ENCODE results near the gene SLC5A10.
"Not testable (repeated sequence)": the region's sequence is repeated elsewhere in the genome, so short reads cannot be mapped to it uniquely, and the experiment has no call there.

Gene SLC5A10

DNA sequence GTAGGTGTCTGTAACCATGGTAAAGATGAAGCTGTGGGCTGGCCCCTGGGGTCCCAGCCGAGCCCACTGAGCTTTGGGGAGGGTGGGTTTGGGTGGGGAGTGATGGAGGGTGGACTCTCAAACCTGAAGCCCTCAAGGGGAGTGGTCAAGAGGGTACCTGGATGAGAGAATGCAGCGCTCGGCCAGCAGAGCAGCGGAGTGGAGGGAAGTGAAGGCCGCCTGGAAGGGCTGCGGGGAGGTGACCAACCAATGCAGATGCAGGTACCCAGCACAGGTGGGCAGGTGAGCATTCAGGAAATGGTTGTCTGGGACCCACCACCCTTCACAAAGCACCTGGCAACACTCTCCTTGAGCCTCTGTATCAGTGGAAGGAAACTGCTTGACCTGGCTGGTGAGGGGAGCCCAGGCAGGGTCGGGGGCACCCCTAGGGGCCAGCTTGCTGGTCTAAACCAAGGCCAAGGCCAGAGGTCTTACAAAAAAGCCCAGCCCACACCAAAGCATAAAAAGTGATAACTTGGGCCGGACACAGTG lies 3.4 kb upstream of the SLC5A10 start:
- DNase-seq = no peak

- no peak for DNase-seq
Observed at GRCh38 chr17:18949566-18949965, 2.4 kb upstream of the SLC5A10 start.

DNA sequence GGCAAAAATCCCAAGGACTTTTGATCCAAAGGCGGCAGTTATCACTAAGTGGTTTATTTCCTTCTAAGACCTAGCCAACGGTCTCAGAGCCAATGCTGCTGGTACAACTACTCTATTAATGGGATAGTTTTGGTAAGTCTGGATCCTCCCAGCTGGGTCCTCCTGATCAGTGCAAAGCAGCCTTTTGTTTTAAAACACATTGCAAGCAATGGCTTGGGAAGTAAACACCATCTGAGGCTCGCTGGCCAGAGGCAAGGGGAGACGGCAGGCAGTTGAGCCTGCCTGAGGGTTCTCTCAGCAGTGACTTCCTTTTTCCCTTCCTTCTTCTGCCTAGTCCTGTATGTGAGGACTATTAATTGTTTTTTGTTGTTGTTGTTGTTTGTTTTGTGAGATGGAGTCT lies 1.6 kb upstream of the SLC5A10 start:
- DNase-seq = no peak

DNA sequence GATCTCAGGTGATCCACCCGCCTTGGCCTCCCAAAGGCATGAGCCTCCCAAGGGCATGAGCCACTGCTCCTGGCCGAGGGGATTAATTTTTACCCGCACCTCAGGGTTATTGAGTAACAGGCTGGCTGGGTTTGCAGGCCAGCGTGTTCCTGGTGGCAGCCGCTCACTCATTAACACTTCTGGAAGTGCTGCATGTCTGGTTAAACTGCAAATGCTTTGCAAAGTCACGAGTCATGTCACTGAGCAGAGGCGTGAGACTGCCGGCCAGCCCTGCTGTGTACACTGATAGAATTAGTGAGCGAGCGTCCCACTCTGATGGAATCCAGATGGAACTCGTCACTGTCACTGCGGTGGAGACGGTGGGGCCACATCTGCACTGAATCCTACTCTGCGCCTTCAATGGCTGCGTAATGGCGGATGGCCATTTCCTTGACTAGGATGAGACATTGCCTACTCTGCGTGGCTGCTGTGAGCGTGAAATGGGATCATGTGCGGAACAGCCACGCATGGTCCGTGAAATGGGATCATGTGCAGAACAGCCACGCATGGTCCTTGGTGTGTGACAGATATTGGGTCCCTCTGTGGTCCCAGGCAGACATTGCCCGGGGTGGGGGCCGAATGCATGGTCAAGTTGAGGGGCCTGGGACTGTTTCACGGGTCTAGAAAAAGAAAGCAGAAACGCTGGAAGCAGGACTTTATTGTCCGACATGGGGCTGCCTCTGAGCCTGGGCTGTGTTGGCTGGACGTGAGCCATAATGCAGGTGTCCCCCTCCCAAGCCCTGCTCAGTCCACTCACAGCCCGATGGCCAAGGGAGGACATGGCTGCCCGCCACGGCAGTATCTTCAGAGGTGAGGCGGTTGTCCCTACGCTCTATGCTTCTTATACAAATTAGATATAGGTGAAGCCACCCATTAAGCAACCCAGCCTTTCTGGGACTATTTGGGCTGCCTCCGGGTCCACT lies 740 bp upstream of the SLC5A10 start:
- DNase-seq = no peak

- DNase-seq = no peak
Observed at GRCh38 chr17:18953231-18953728, 1.3 kb downstream of the SLC5A10 start.

GRCh38 chr17:18954321-18954720 lies 2.4 kb downstream of the SLC5A10 start:
- no peak for DNase-seq

GRCh38 chr17:18955009-18955408 lies 3.0 kb downstream of the SLC5A10 start:
- DNase-seq = no peak

DNA sequence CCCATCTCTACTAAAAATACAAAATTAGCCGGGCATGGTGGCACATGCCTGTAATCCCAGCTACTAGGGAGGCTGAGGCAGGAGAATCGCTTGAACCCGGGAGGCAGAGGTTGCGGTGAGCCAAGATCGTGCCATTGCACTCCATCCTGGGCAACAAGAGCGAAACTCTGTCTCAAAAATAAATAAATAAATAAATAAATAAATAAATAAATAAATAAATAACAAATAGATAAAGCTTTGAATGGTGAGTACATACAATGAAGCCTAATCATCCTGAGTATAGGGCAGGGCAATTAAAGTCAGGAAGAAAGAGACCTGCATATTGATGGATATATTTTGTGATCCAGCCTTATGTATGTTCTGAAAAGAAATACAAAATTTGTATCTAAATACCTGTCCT lies 4.1 kb downstream of the SLC5A10 start:
- DNase-seq = not testable (repeated sequence)

GRCh38 chr17:18956581-18956980 lies 4.6 kb downstream of the SLC5A10 start:
- DNase-seq = no peak

DNA sequence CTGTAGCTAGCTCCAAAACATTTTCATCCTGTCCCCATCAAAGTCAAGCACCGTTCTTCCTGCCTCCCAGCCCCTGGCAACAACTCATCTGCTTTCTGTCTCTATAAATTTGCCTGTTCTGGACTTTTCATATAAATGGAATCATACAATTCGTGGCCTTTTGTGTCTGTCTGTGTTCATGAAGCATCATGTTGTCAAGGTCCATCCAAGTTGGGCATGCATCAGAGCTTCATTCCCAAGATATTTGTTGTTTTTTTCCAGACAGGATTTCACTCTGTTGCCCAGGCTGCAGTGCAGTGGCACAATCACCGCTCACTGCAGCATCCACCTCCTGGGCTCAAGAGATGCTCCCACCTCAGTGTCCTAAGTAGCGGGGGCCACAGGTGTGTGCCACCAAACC lies 5.9 kb downstream of the SLC5A10 start:
- no peak for DNase-seq

GRCh38 chr17:18958611-18959010 lies 6.6 kb downstream of the SLC5A10 start:
- DNase-seq = no peak

DNA sequence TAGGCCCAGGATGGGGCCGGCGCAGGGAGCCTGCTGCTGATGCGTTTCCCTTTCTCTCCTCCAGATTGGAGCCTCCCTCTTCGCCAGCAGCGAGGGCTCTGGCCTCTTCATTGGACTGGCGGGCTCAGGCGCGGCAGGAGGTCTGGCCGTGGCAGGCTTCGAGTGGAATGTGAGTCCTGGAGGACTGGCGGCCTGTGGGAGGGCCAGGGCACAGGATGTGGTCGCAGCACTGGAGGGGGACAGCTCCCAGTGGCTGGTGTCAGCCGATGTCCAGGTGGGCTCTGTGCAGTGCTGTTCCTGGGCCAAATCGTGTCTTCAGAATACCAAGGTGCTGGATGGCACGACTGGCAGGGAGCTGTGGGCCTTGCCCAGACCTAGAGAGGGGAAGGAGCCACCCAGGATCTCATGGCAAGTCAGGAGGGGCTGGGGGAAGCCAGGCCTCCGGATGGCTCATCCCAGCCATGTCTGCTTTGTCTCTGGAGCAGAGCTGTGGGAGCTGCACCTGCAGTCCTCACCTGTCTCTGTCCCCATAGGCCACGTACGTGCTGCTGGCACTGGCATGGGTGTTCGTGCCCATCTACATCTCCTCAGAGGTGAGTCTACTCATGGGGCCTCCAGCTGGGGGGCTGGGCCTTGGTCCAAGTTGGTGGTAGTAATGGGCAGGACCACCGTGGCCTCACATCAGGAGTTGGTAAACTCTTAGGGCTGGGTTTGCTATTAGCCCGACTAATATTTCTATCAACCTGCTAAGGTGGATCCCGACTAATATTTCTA lies 7.3 kb downstream of the SLC5A10 start:
- DNase-seq = no peak

DNA sequence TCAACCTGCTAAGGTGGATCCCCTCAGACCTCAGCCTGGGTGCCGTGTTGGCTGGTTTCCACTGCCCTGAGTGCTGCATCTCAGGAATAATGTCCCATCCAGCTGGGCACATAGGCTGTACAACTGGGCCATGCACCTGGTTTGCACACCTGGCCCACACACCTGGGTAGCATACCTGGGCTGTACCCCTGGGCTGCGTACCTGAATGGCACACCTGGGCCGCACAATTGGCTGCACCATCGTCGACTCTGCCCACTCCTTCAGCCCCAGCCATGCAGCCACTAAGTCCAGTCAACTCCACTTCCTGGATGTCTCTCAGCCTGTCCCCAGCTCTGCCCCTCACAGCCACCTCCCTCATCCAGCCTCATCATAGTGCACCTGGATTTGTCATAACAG lies 7.9 kb downstream of the SLC5A10 start:
- DNase-seq = no peak

GRCh38 chr17:18960241-18960665 lies 8.3 kb downstream of the SLC5A10 start:
- no peak for DNase-seq

DNA sequence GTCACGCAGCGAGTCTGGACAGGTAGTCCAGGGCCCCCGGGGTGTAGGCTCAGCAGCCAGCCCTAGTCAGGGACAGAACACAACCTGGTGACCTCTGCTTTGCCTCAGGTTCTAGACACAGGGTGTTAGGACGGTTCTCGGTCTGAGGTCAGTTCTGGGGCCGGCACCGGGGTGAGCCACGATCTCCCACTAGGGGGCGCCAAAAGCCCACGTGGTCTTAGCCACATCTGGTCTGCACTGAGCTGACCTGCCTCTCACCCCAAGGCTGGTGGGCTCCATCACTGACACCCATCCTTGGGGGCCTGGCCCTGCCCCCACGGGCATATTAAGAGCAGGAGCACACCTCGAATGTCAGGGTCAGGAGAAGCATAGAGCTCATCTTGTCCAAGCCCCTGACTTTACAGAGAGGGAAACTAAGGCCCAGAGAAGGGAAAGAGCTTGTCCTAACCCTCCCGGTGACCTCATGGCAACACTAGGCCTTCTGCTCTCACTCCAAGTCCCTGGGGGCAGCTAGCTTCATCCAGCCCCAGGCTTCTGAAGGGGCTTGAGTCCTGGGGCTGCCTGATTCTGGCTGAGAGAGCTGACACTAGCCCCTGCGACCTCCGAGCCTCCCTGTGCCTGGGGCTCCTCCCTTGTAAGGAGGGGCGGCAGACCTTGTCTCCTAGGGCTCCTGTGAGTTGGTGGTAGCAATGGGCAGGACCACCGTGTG lies 9.0 kb downstream of the SLC5A10 start:
- no peak for DNase-seq

GRCh38 chr17:18961634-18962493 lies 9.9 kb downstream of the SLC5A10 start:
- DNase-seq = no peak

- DNase-seq = no peak
Observed at GRCh38 chr17:18962494-18962815, 10.5 kb downstream of the SLC5A10 start.

- DNase-seq = no peak
Observed at GRCh38 chr17:18963126-18964017, 11.4 kb downstream of the SLC5A10 start.

DNA sequence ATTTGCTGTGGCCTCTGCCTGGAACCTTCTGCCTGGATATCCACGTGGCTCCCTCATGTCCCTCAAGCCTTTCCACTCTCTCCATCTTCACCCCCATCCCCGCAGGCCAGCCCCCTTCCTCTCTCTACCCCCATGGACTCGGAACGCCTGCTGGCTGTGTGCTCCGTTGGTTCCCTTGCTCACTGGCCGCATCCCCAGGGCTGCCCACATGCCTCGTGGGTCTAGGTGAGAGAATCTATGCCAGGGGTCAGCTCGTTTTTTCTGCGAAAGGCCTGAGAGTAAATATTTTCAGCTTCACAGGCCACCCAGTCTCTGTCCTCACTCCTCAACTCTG lies 12.0 kb downstream of the SLC5A10 start:
- DNase-seq = no peak

DNA sequence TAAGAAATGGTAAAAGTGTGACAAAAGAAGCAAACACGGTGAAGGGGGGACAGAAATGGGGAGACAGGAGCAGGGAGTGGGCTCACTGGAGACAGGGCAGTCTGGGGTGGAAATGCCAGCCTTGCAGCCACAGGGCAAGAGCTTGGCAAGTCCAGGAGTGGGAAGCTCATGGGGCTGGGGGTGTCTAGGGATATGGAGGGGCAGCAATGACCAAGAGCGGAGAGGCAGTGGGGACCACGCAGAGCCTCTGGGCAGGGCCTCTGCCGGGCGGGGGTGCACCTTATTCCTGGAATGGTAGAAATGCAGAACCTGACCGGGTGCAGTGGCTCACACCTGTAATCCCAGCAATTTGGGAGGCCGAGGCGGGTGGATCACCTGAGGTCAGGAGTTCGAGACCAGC lies 12.6 kb downstream of the SLC5A10 start:
- no peak for DNase-seq
